GM23338 (cell line): ENCODE results near the gene PID1. TPM values are rescaled to one million over a fixed set of nuclear protein-coding genes. Genes with fewer than 3 reads are reported as not detected.

ENCODE experiments used
- ATAC-seq: fragments of 200-7000 bp; cut with Tn5 transposase; 3 replicates; pipeline ENCODE4 v1.9.1; 2020
- DNase-seq: peaks from one replicate; pipeline ENCODE4 v3.0.0-alpha.2; 2015; ENCODE audit warnings: low spot score
- H2AFZ ChIP-seq: fragments of 200-600 bp; sonication (generic); 2 replicates; pipeline ENCODE4 v1.8.0; 2016; ENCODE audit warnings: antibody characterized with exemption, mild to moderate bottlenecking, moderate library complexity
- H3F3A ChIP-seq: fragments of 200-600 bp; sonication (generic); replicated peaks from 2 replicates; pipeline ENCODE4 v1.8.0; 2017; ENCODE audit warnings: antibody characterized with exemption, mixed run types, low read depth
- H3K27ac ChIP-seq: fragments of 200-600 bp; sonication (generic); 2 replicates; pipeline ENCODE4 v1.6.1; 2016; ENCODE audit warnings: low read depth
- H3K27me3 ChIP-seq: fragments of 200-600 bp; sonication (generic); 2 replicates; pipeline ENCODE4 v1.8.0; 2016; ENCODE audit warnings: mild to moderate bottlenecking, mixed run types, moderate library complexity; ENCODE audit not compliant: insufficient read depth
- H3K36me3 ChIP-seq: fragments of 200-600 bp; sonication (generic); 2 replicates; pipeline ENCODE4 v1.8.0; 2016; ENCODE audit warnings: mild to moderate bottlenecking; ENCODE audit not compliant: insufficient read depth
- H3K4me1 ChIP-seq: fragments of 200-600 bp; sonication (generic); 2 replicates; pipeline ENCODE4 v1.8.0; 2016; ENCODE audit warnings: mild to moderate bottlenecking, moderate library complexity; ENCODE audit not compliant: insufficient read depth
- H3K4me2 ChIP-seq: fragments of 200-600 bp; sonication (generic); 2 replicates; pipeline ENCODE4 v1.7.1; 2017; ENCODE audit warnings: mixed run types
- H3K4me3 ChIP-seq: fragments of 200-600 bp; sonication (generic); 2 replicates; pipeline ENCODE4 v1.6.1; 2016; ENCODE audit warnings: mixed run types
- H3K79me2 ChIP-seq: fragments of 200-600 bp; sonication (generic); replicated peaks from 2 replicates; pipeline ENCODE4 v1.8.0; 2017; ENCODE audit warnings: mild to moderate bottlenecking; ENCODE audit not compliant: insufficient read depth
- H3K9me2 ChIP-seq: fragments of 200-600 bp; sonication (generic); 2 replicates; pipeline ENCODE4 v1.8.0; 2017; ENCODE audit not compliant: insufficient read depth
- H4K20me1 ChIP-seq: fragments of 200-600 bp; sonication (generic); replicated peaks from 2 replicates; pipeline ENCODE4 v1.8.0; 2017; ENCODE audit warnings: mild to moderate bottlenecking; ENCODE audit not compliant: insufficient read depth
- H3K27ac Mint-ChIP-seq: 2 replicates; pipeline ENCODE4 v1.8.0; 2020; ENCODE audit warnings: inconsistent platforms, mild to moderate bottlenecking, moderate library complexity, mixed read lengths
- H3K27me3 Mint-ChIP-seq: 3 replicates; pipeline ENCODE4 v1.8.0; 2022; ENCODE audit warnings: low read depth, mild to moderate bottlenecking, moderate library complexity, mixed read lengths, inconsistent platforms; ENCODE audit not compliant: insufficient read depth, poor library complexity
- H3K36me3 Mint-ChIP-seq: 3 replicates; pipeline ENCODE4 v1.8.0; 2021; ENCODE audit warnings: low read depth, mild to moderate bottlenecking, inconsistent platforms, moderate library complexity, mixed read lengths
- H3K4me1 Mint-ChIP-seq: 3 replicates; pipeline ENCODE4 v1.8.0; 2020; ENCODE audit warnings: mild to moderate bottlenecking, inconsistent platforms, mixed read lengths
- H3K4me3 Mint-ChIP-seq: 3 replicates; pipeline ENCODE4 v1.8.0; 2021; ENCODE audit warnings: moderate library complexity, mild to moderate bottlenecking, inconsistent platforms, mixed read lengths
- H3K9me3 Mint-ChIP-seq: 3 replicates; pipeline ENCODE4 v1.8.0; 2020; ENCODE audit warnings: moderate library complexity, mild to moderate bottlenecking, inconsistent platforms, mixed read lengths
- CREB1 ChIP-seq: fragments of 250-450 bp; sonication (Bioruptor Pico); IDR thresholded peaks from 2 replicates; pipeline ENCODE4 v1.5.0; 2020; ENCODE audit warnings: low read depth, mild to moderate bottlenecking, moderate library complexity
- ETS1 ChIP-seq: IDR thresholded peaks from 2 replicates; pipeline ENCODE4 v1.6.1; 2016; ENCODE audit warnings: antibody characterized with exemption
- EZH2 ChIP-seq: fragments of 200-600 bp; sonication (generic); IDR thresholded peaks from one replicate; pipeline ENCODE4 v1.8.0; 2017; ENCODE audit warnings: antibody characterized with exemption, mild to moderate bottlenecking, low read depth; ENCODE audit not compliant: unreplicated experiment
- EZH2phosphoT487 ChIP-seq: fragments of 200-600 bp; sonication (generic); IDR thresholded peaks from one replicate; pipeline ENCODE4 v1.8.1; 2018; ENCODE audit warnings: antibody characterized with exemption; ENCODE audit not compliant: unreplicated experiment
- NANOG ChIP-seq: IDR thresholded peaks from 2 replicates; pipeline ENCODE4 v1.6.1; 2016; ENCODE audit warnings: antibody characterized with exemption, borderline replicate concordance
- STAT1 ChIP-seq: IDR thresholded peaks from one replicate; pipeline ENCODE4 v1.6.1; 2016; ENCODE audit warnings: antibody characterized with exemption; ENCODE audit not compliant: unreplicated experiment
- ZNF114 ChIP-seq: fragments of 250-450 bp; sonication (Bioruptor Pico); IDR thresholded peaks from 2 replicates; pipeline ENCODE4 v1.5.0; 2020; ENCODE audit warnings: mild to moderate bottlenecking, moderate library complexity
- ZNF331 ChIP-seq: fragments of 250-450 bp; sonication (Bioruptor Pico); IDR thresholded peaks from 2 replicates; pipeline ENCODE4 v1.5.0; 2020; ENCODE audit warnings: low read depth, mild to moderate bottlenecking, moderate library complexity
- polyA plus RNA-seq: library from polyadenylated mRNA; unstranded; fragments of >200 nt; fragmentation: Nextera tagmentation; extraction: Ambion mirVana; gene quantifications from 2 replicates; pipeline ENCODE4 v1.2.1, GENCODE V29; 2016
- total RNA-seq: library from RNA; depleted of rRNA; stranded (reverse); fragments of >200 nt; shearing (Covaris generic); gene quantifications from 2 replicates; pipeline ENCODE4 v1.2.3, GENCODE V29; 2014
- TF ChIP-seq, protein P1 (sequence below): fragments of 250-450 bp; sonication (Bioruptor Pico); IDR thresholded peaks from 2 replicates; pipeline ENCODE4 v1.5.0; 2020; ENCODE audit warnings: mild to moderate bottlenecking, moderate library complexity
- TF ChIP-seq, protein P2 (sequence below), 2 experiments: fragments of 200-600 bp in 1 of 2; sonication (generic) in 1 of 2; conservative IDR thresholded peaks; 2 replicates each; pipeline versions ENCODE4 v1.5.1 to v1.6.1; 2016 to 2017; ENCODE audit warnings: antibody characterized with exemption in 2 of 2, low read depth in 2 of 2, mild to moderate bottlenecking in 2 of 2, moderate library complexity in 1 of 2

Gene PID1
- total and polyA plus RNA-seq, 2 experiments from 2014 or later: 1.7 to 2.4 TPM

- Mint-ChIP-seq H3K4me3 (no peak overlapping the region), H3K4me1 (no peaks in the 10 kb centered on the region), H3K36me3 (no peaks in the 10 kb centered on the region; the same call in 2 of the 3 replicates), H3K27ac (no peak overlapping the region), H3K9me3 (no peaks in the 10 kb centered on the region), H3K27me3 (no peaks in the 10 kb centered on the region)
- Histone ChIP-seq H4K20me1 (no peaks in the 10 kb centered on the region), H3K4me3 (no peak overlapping the region), H2AFZ (no peak overlapping the region), H3K36me3 (no peaks in the 10 kb centered on the region), H3K79me2 (no peaks in the 10 kb centered on the region), H3F3A (no peaks in the 10 kb centered on the region), H3K27me3 (no peaks in the 10 kb centered on the region), H3K4me1 (no peaks in the 10 kb centered on the region), H3K9me2 (no peaks in the 10 kb centered on the region), H3K4me2 (no peak overlapping the region), H3K27ac (no peak overlapping the region)
- TF ChIP-seq ZNF114 (no peak), STAT1 (no peak), EZH2 (no peak), ZNF331 (no peak)
- no peak for DNase-seq
- ATAC-seq: no peak
Measured at GRCh38 chr2:229042349-229042748, 228.7 kb downstream of the PID1 start.

DNA sequence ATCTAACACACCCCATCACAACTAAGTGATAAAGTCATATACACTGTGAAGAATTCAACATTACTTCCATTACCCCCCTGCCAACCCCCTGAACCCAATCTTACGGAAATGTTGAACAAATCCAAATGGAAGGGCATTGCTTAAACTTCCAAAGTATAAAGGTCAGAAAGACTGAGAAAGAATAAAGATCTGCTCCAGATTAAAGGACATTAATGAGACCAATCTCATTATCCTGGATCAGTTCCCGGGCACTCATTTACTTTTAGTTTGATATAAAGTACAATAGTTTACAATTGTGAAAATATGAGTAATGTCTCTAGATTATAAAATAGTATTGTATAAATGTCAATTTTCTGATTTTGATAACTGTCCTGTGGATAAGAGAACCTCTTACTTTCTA, 229.4 kb downstream of the PID1 start:
- no peak overlapping the region for H3K27ac ChIP-seq
- Mint-ChIP-seq H3K9me3 (no peaks in the 10 kb centered on the region), H3K27me3 (no peaks in the 10 kb centered on the region), H3K4me1 (no peaks in the 10 kb centered on the region), H3K27ac (no peak overlapping the region), H3K4me3 (no peak overlapping the region), H3K36me3 (no peaks in the 10 kb centered on the region; the same call in 2 of the 3 replicates)
- no peaks in the 10 kb centered on the region for H3K27me3 ChIP-seq
- no peaks in the 10 kb centered on the region for H4K20me1 ChIP-seq
- no peaks in the 10 kb centered on the region for H3F3A ChIP-seq
- no peak overlapping the region for H3K4me2 ChIP-seq
- ATAC-seq (no peak), DNase-seq (no peak)
- H3K79me2 ChIP-seq: no peaks in the 10 kb centered on the region
- no peak overlapping the region for H3K4me3 ChIP-seq
- no peaks in the 10 kb centered on the region for H3K9me2 ChIP-seq
- no peak overlapping the region for H2AFZ ChIP-seq
- H3K4me1 ChIP-seq: no peaks in the 10 kb centered on the region
- H3K36me3 ChIP-seq: no peaks in the 10 kb centered on the region
- no peak for TF ChIP-seq EZH2
- TF ChIP-seq, protein P1, sequence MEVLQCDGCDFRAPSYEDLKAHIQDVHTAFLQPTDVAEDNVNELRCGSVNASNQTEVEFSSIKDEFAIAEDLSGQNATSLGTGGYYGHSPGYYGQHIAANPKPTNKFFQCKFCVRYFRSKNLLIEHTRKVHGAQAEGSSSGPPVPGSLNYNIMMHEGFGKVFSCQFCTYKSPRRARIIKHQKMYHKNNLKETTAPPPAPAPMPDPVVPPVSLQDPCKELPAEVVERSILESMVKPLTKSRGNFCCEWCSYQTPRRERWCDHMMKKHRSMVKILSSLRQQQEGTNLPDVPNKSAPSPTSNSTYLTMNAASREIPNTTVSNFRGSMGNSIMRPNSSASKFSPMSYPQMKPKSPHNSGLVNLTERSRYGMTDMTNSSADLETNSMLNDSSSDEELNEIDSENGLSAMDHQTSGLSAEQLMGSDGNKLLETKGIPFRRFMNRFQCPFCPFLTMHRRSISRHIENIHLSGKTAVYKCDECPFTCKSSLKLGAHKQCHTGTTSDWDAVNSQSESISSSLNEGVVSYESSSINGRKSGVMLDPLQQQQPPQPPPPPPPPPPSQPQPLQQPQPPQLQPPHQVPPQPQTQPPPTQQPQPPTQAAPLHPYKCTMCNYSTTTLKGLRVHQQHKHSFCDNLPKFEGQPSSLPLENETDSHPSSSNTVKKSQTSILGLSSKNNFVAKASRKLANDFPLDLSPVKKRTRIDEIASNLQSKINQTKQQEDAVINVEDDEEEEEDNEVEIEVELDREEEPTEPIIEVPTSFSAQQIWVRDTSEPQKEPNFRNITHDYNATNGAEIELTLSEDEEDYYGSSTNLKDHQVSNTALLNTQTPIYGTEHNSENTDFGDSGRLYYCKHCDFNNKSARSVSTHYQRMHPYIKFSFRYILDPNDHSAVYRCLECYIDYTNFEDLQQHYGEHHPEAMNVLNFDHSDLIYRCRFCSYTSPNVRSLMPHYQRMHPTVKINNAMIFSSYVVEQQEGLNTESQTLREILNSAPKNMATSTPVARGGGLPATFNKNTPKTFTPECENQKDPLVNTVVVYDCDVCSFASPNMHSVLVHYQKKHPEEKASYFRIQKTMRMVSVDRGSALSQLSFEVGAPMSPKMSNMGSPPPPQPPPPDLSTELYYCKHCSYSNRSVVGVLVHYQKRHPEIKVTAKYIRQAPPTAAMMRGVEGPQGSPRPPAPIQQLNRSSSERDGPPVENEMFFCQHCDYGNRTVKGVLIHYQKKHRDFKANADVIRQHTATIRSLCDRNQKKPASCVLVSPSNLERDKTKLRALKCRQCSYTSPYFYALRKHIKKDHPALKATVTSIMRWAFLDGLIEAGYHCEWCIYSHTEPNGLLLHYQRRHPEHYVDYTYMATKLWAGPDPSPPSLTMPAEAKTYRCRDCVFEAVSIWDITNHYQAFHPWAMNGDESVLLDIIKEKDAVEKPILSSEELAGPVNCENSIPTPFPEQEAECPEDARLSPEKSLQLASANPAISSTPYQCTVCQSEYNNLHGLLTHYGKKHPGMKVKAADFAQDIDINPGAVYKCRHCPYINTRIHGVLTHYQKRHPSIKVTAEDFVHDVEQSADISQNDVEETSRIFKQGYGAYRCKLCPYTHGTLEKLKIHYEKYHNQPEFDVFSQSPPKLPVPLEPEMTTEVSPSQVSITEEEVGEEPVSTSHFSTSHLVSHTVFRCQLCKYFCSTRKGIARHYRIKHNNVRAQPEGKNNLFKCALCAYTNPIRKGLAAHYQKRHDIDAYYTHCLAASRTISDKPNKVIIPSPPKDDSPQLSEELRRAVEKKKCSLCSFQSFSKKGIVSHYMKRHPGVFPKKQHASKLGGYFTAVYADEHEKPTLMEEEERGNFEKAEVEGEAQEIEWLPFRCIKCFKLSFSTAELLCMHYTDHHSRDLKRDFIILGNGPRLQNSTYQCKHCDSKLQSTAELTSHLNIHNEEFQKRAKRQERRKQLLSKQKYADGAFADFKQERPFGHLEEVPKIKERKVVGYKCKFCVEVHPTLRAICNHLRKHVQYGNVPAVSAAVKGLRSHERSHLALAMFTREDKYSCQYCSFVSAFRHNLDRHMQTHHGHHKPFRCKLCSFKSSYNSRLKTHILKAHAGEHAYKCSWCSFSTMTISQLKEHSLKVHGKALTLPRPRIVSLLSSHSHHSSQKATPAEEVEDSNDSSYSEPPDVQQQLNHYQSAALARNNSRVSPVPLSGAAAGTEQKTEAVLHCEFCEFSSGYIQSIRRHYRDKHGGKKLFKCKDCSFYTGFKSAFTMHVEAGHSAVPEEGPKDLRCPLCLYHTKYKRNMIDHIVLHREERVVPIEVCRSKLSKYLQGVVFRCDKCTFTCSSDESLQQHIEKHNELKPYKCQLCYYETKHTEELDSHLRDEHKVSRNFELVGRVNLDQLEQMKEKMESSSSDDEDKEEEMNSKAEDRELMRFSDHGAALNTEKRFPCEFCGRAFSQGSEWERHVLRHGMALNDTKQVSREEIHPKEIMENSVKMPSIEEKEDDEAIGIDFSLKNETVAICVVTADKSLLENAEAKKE (CRISPR knock-in tag): no peak
- no peak for TF ChIP-seq EZH2phosphoT487
- no peak for TF ChIP-seq ZNF114
- no peak for TF ChIP-seq ETS1
- TF ChIP-seq CREB1 (CRISPR knock-in tag): no peak
- TF ChIP-seq STAT1: no peak
- no peak for TF ChIP-seq NANOG
- TF ChIP-seq, protein P2, sequence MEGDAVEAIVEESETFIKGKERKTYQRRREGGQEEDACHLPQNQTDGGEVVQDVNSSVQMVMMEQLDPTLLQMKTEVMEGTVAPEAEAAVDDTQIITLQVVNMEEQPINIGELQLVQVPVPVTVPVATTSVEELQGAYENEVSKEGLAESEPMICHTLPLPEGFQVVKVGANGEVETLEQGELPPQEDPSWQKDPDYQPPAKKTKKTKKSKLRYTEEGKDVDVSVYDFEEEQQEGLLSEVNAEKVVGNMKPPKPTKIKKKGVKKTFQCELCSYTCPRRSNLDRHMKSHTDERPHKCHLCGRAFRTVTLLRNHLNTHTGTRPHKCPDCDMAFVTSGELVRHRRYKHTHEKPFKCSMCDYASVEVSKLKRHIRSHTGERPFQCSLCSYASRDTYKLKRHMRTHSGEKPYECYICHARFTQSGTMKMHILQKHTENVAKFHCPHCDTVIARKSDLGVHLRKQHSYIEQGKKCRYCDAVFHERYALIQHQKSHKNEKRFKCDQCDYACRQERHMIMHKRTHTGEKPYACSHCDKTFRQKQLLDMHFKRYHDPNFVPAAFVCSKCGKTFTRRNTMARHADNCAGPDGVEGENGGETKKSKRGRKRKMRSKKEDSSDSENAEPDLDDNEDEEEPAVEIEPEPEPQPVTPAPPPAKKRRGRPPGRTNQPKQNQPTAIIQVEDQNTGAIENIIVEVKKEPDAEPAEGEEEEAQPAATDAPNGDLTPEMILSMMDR (conservative IDR thresholded peaks at IDR 0.05; ENCODE audit: low read depth in 2 of 2): no peak
- no peak for TF ChIP-seq ZNF331
